BE2C (cell line): ENCODE results near the gene CLSTN2.

Source experiments
- DNase-seq: peaks from one replicate; pipeline ENCODE4 v3.0.0-alpha.2; 2020
- H3K27me3 ChIP-seq: fragments of 250-450 bp; sonication (Bioruptor Pico); 2 replicates; pipeline ENCODE4 v1.5.1; 2020; ENCODE audit warnings: mild to moderate bottlenecking
- H3K36me3 ChIP-seq: fragments of 250-450 bp; sonication (Bioruptor Pico); 2 replicates; pipeline ENCODE4 v1.5.1; 2020; ENCODE audit warnings: mild to moderate bottlenecking
- H3K4me1 ChIP-seq: fragments of 250-450 bp; sonication (Bioruptor Pico); 2 replicates; pipeline ENCODE4 v1.5.1; 2020
- H3K4me3 ChIP-seq: 2 replicates; pipeline ENCODE4 v1.5.1; 2011; ENCODE audit warnings: low read depth, low read length
- H3K9me3 ChIP-seq: fragments of 250-450 bp; sonication (Bioruptor Pico); 2 replicates; pipeline ENCODE4 v1.5.1; 2020
- CTCF ChIP-seq: IDR thresholded peaks from 2 replicates; pipeline ENCODE4 v1.5.1; 2012; ENCODE audit warnings: mild to moderate bottlenecking, low read depth, low read length

The CLSTN2 gene

GRCh38 chr3:140334132-140334929 lies 399.3 kb downstream of the CLSTN2 start:
- no peak for TF ChIP-seq CTCF
- Histone ChIP-seq H3K36me3 (no peaks in the 10 kb centered on the region), H3K9me3 (no peaks in the 10 kb centered on the region), H3K27me3 (no peaks in the 10 kb centered on the region), H3K4me1 (peaks cover 8% of the 10 kb centered on the region; the same call in 1 of the 2 replicates), H3K4me3 (no peak overlapping the region)
- DNase-seq: no peak

- H3K36me3 ChIP-seq: no peaks in the 10 kb centered on the region
- no peaks in the 10 kb centered on the region for H3K27me3 ChIP-seq
- no peak overlapping the region for H3K4me3 ChIP-seq
- DNase-seq: no peak
- no peak for TF ChIP-seq CTCF
- no peaks in the 10 kb centered on the region for H3K9me3 ChIP-seq
- peaks cover 8% of the 10 kb centered on the region; the same call in 1 of the 2 replicates for H3K4me1 ChIP-seq
Observed at GRCh38 chr3:140336465-140336864, 401.5 kb downstream of the CLSTN2 start.

GRCh38 chr3:140338916-140339315 lies 403.9 kb downstream of the CLSTN2 start:
- no peak for TF ChIP-seq CTCF
- H3K4me1 ChIP-seq: peaks cover 6% of the 10 kb centered on the region; the same call in 1 of the 2 replicates
- no peak for DNase-seq
- H3K9me3 ChIP-seq: no peaks in the 10 kb centered on the region
- H3K4me3 ChIP-seq: no peak overlapping the region
- H3K36me3 ChIP-seq: no peaks in the 10 kb centered on the region
- no peaks in the 10 kb centered on the region for H3K27me3 ChIP-seq

- Histone ChIP-seq H3K4me3 (no peak overlapping the region), H3K27me3 (no peaks in the 10 kb centered on the region), H3K9me3 (no peaks in the 10 kb centered on the region), H3K36me3 (no peaks in the 10 kb centered on the region), H3K4me1 (no peaks in the 10 kb centered on the region)
- TF ChIP-seq CTCF: no peak
- DNase-seq: no peak
Observed at GRCh38 chr3:140341203-140341602, 406.2 kb downstream of the CLSTN2 start.

- Histone ChIP-seq H3K9me3 (no peaks in the 10 kb centered on the region), H3K36me3 (no peaks in the 10 kb centered on the region), H3K4me1 (no peaks in the 10 kb centered on the region), H3K4me3 (no peak overlapping the region), H3K27me3 (no peaks in the 10 kb centered on the region)
- DNase-seq: no peak
- TF ChIP-seq CTCF: no peak
Observed at GRCh38 chr3:140341817-140342403, 406.9 kb downstream of the CLSTN2 start.

- H3K9me3 ChIP-seq: no peaks in the 10 kb centered on the region
- TF ChIP-seq CTCF: no peak
- no peaks in the 10 kb centered on the region for H3K36me3 ChIP-seq
- no peaks in the 10 kb centered on the region for H3K4me1 ChIP-seq
- H3K4me3 ChIP-seq: no peak overlapping the region
- H3K27me3 ChIP-seq: no peaks in the 10 kb centered on the region
- DNase-seq: peak; percentile 25
Observed at GRCh38 chr3:140342668-140343067, 407.7 kb downstream of the CLSTN2 start.
